Tibial nerve (tissue), 4 donors: ENCODE measurements around the gene ZNF669. TPM values are rescaled to one million over a fixed set of nuclear protein-coding genes. Genes with fewer than 3 reads are reported as not detected.
"Not testable (repeated sequence)": the region's sequence is repeated elsewhere in the genome, so short reads cannot be mapped to it uniquely, and the experiment has no call there.

Experiments
- DNase-seq, 2 donors: peaks; one replicate each; pipeline ENCODE4 v3.0.0-alpha.2; 2019; ENCODE audit warnings: low spot score in 2 of 2
- H3K27ac ChIP-seq, 4 donors: fragments of 200-600 bp; sonication (generic) in 3 of 4; one replicate each; pipeline ENCODE4 v1.5.1; 2017 to 2019; ENCODE audit warnings: mild to moderate bottlenecking in 1 of 4
- H3K27me3 ChIP-seq, 2 donors: fragments of 200-600 bp; sonication (generic) in 1 of 2; one replicate each; pipeline versions ENCODE4 v1.5.1 to v1.6.0; 2017 to 2019
- H3K36me3 ChIP-seq, 3 donors: fragments of 200-600 bp; sonication (generic); one replicate each; pipeline ENCODE4 v1.5.1; 2018 to 2019
- H3K4me1 ChIP-seq, 4 donors: fragments of 200-600 bp; sonication (generic) in 3 of 4; one replicate each; pipeline ENCODE4 v1.5.1; 2017 to 2019
- H3K4me3 ChIP-seq, 4 donors: fragments of 200-600 bp; sonication (generic) in 3 of 4; one replicate each; pipeline ENCODE4 v1.5.1; 2017 to 2019; ENCODE audit warnings: mild to moderate bottlenecking in 1 of 4, moderate library complexity in 1 of 4
- H3K9me3 ChIP-seq, 4 donors: fragments of 200-600 bp; sonication (generic) in 3 of 4; one replicate each; pipeline ENCODE4 v1.5.1; 2017 to 2019
- EP300 ChIP-seq, 2 donors: sonication (generic); formaldehyde crosslinking; IDR thresholded peaks; one replicate each; pipeline ENCODE4 v1.6.1; 2017; ENCODE audit warnings: antibody characterized with exemption in 2 of 2, mild to moderate bottlenecking in 1 of 2
- POLR2A ChIP-seq, 2 donors: fragments of 450-650 bp; IDR thresholded peaks; one replicate each; pipeline ENCODE4 v1.6.1; 2017; ENCODE audit warnings: antibody characterized with exemption in 2 of 2, mild to moderate bottlenecking in 2 of 2, moderate library complexity in 2 of 2
- WGBS, 2 donors: methylation state at CpG; one replicate each; pipeline ENCODE4 v1.1.5; 2018; 5-methylcytosine and 5-hydroxymethylcytosine counted together
- total RNA-seq, 4 donors: library from RNA; depleted of rRNA; stranded (reverse); fragments of >200 nt; gene quantifications; one replicate each; pipeline ENCODE4 v1.1.0, GENCODE V29; 2016
- TF ChIP-seq, protein P1 (sequence below), 5 experiments: fragments of 200-600 bp in 3 of 5; fragments of 450-650 bp in 2 of 5; sonication (generic) in 3 of 5; IDR thresholded peaks; one replicate each; pipeline ENCODE4 v1.5.1; 2016 to 2019; ENCODE audit warnings: antibody characterized with exemption in 5 of 5, mild to moderate bottlenecking in 3 of 5, moderate library complexity in 2 of 5

The ZNF669 gene
- total RNA-seq, 4 donors from 2014 or later = 6.0 to 12.2 (median 8.7) TPM

DNA sequence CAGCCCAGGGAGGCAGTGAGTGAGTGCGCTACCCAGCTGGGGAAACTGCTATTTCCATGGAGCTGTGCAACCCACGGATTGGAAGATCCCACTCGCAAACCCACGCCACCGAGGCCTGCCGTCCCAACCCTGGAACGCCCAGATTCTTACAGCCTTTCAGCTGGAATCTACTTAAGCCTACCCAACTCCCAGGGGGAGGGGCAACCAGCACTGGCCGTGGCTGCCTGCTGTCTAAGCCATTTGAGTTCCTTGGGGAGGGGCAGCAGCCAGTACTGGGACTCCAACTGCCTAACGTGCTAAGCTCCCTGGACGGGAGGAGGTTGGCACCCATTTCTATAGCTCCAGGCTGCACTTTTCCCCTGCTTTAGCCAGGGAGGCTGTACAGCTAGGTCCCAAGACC lies 27.1 kb upstream of the ZNF669 start:
- Histone ChIP-seq H3K36me3 (peaks cover 0 to 41% (median 0%) of the 10 kb centered on the region in 3 donors), H3K4me1 (peaks cover 0 to 5% (median 0%) of the 10 kb centered on the region in 4 donors), H3K4me3 (no peak overlapping the region), H3K9me3 (peaks cover 0 to 63% (median 23%) of the 10 kb centered on the region in 4 donors), H3K27me3 (no peaks in the 10 kb centered on the region), H3K27ac (no peak overlapping the region)
- no peak for DNase-seq
- TF ChIP-seq, protein P1, sequence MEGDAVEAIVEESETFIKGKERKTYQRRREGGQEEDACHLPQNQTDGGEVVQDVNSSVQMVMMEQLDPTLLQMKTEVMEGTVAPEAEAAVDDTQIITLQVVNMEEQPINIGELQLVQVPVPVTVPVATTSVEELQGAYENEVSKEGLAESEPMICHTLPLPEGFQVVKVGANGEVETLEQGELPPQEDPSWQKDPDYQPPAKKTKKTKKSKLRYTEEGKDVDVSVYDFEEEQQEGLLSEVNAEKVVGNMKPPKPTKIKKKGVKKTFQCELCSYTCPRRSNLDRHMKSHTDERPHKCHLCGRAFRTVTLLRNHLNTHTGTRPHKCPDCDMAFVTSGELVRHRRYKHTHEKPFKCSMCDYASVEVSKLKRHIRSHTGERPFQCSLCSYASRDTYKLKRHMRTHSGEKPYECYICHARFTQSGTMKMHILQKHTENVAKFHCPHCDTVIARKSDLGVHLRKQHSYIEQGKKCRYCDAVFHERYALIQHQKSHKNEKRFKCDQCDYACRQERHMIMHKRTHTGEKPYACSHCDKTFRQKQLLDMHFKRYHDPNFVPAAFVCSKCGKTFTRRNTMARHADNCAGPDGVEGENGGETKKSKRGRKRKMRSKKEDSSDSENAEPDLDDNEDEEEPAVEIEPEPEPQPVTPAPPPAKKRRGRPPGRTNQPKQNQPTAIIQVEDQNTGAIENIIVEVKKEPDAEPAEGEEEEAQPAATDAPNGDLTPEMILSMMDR (IDR thresholded peaks at IDR 0.05) = no peak
- TF ChIP-seq EP300 (IDR thresholded peaks at IDR 0.05) (no peak), POLR2A (IDR thresholded peaks at IDR 0.05) (no peak)
- WGBS, 2 donors = 92 to 98% methylated on average over 9 to 10 of the region's 10 CpGs

DNA sequence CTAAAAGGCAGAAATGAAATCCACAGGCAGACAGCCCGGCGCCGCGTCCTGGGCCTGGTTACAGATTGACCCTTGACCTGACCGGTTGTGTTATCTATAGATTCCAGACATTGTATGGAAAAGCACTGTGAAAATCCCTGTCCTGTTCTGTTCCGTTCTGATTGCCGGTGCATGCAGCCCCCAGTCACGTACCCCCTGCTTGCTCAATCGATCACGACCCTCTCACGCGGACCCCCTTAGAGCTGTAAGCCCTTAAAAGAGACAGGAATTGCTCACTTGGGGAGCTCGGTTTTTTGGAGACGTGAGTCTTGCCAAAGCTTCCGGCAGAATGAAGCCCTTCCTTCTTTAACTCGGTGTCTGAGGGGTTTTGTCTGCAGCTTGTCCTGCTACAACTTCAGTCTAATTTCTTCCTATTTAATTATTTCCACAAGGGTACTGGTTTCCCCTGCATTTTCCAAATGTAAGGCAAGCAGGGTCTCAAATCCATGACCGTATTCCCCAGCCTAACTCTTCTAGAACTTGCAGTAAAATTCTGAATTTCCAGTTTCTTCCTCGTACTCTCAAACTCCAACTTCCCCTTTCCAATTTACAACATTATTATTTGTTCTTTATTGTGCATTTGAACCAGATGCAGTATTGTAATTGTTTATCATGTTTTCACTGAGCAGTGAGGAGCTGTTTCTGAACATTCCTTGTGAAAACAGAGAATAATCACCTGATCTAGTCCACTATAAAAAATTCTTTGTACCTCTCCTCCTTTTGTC lies 23.5 kb upstream of the ZNF669 start:
- Histone ChIP-seq H3K27ac (peak overlapping the region in 2 of 4 donors; percentile 37 to 42), H3K9me3 (peaks cover 0 to 28% (median 4%) of the 10 kb centered on the region in 4 donors), H3K4me3 (peak overlapping the region in 2 of 4 donors; percentile 15 to 24), H3K36me3 (peaks cover 0 to 29% (median 0%) of the 10 kb centered on the region in 3 donors)
- WGBS, 2 donors = 14 to 15% methylated on average over 13 of the region's 18 CpGs
- not testable (repeated sequence) for H3K27me3 ChIP-seq, DNase-seq, H3K4me1 ChIP-seq

- H3K9me3 ChIP-seq = peaks cover 0 to 20% (median 4%) of the 10 kb centered on the region in 4 donors
- not testable (repeated sequence) for H3K4me3 ChIP-seq, H3K4me1 ChIP-seq, DNase-seq, H3K27me3 ChIP-seq, H3K27ac ChIP-seq
- WGBS, 2 donors = no CpG with 5 or more reads among the region's 46 CpGs
- peaks cover 0 to 18% (median 0%) of the 10 kb centered on the region in 3 donors for H3K36me3 ChIP-seq
Observed at GRCh38 chr1:247126601-247127000, 22.4 kb upstream of the ZNF669 start.

DNA sequence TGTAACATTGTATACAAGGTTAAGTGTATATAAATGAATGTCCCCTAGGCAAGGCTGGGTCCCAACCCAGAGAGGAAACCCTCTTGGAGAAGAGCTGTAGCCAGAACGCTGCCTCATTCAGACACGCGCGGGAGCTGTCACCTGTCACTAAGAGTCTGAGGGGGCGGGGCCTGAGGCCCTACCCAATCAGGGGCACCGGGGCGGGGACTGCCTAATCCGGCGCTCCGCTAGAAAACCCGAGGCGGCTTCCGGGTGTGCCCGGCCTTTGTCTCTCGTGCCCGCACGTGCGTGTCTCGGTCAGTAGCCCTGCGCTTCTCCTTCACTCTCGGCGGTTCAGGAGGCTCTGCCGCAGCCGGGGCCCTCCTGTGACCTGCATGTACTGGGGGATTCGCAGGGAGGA lies 22.0 kb upstream of the ZNF669 start:
- not testable (repeated sequence) for H3K4me3 ChIP-seq, H3K27me3 ChIP-seq, H3K27ac ChIP-seq, H3K4me1 ChIP-seq, DNase-seq
- peaks cover 0 to 14% (median 0%) of the 10 kb centered on the region in 3 donors for H3K36me3 ChIP-seq
- peaks cover 0 to 16% (median 3%) of the 10 kb centered on the region in 4 donors for H3K9me3 ChIP-seq
- WGBS, 2 donors = 0% methylated on average over 4 of the region's 25 CpGs; no CpG with 5 or more reads in 1 of the 2 donors

GRCh38 chr1:247121382-247121781 lies 17.2 kb upstream of the ZNF669 start:
- Histone ChIP-seq H3K4me3 (no peak overlapping the region), H3K36me3 (no peaks in the 10 kb centered on the region), H3K27ac (no peak overlapping the region), H3K4me1 (no peaks in the 10 kb centered on the region), H3K27me3 (no peaks in the 10 kb centered on the region), H3K9me3 (peaks cover 0 to 3% (median 0%) of the 10 kb centered on the region in 4 donors)
- WGBS, 2 donors = 71 to 75% methylated on average over 6 of the region's 6 CpGs
- DNase-seq = no peak
- TF ChIP-seq, protein P1 (IDR thresholded peaks at IDR 0.05) = no peak
- no peak for TF ChIP-seq POLR2A (IDR thresholded peaks at IDR 0.05)
- no peak for TF ChIP-seq EP300 (IDR thresholded peaks at IDR 0.05)

- not testable (repeated sequence) for H3K4me3 ChIP-seq, H3K4me1 ChIP-seq, H3K36me3 ChIP-seq, H3K27me3 ChIP-seq, H3K9me3 ChIP-seq, H3K27ac ChIP-seq, DNase-seq
- WGBS, 2 donors = 96% methylated on average over 4 of the region's 4 CpGs
Observed at GRCh38 chr1:247120408-247120668, 16.2 kb upstream of the ZNF669 start.

DNA sequence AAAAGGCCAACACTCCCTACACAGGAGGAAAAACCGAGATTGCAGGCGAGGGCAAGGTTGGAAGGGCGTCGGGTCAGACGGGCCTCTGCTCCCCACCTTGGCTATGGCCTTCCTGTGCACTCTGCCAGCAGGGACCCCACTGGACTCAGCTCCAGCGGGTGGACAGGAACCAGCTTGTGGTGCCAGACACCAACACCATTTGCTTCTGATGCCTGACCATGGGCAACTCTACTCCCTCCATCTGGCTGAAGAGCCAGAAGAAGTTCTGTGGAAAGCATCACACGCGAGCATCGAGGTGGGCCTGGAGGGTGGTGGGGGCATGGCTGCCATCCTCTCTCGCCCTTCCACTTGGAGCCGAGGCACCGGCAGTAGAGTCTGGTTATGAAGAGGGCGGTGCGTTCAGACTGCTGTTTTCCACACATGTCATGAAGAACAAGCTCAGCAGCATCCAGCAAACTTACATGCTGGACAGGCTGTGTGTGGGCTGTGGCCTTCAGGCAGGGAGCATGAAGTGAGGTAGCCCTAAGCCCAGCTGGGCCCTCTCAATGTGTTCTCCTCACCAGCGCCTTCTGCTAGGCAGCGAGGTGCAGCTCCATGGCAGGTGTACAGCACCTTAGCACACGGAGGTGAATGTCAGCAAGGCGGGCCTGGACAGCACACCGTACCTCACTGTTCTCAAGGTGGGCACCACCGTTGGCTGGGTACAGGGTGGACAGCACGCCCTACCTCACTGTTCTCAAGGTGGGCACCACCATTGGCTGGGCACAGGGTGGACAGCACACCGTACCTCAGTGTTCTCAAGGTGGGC lies 15.6 kb upstream of the ZNF669 start:
- 91 to 92% methylated on average over 21 to 22 of the region's 22 CpGs for WGBS, 2 donors
- Histone ChIP-seq H3K4me3 (no peak overlapping the region), H3K4me1 (no peaks in the 10 kb centered on the region), H3K9me3 (peaks cover 0 to 3% (median 0%) of the 10 kb centered on the region in 4 donors), H3K27me3 (no peaks in the 10 kb centered on the region), H3K27ac (no peak overlapping the region), H3K36me3 (no peaks in the 10 kb centered on the region)
- TF ChIP-seq EP300 (IDR thresholded peaks at IDR 0.05) (no peak), POLR2A (IDR thresholded peaks at IDR 0.05) (no peak)
- TF ChIP-seq, protein P1 (IDR thresholded peaks at IDR 0.05) = no peak
- DNase-seq = no peak
